H1 (cell line): ENCODE data around the gene RGL2. TPM values are rescaled to one million over a fixed set of nuclear protein-coding genes. Genes with fewer than 3 reads are reported as not detected.

Experiments
- CHD1 ChIP-seq: IDR thresholded peaks from 2 replicates; pipeline ENCODE4 v1.6.1; 2012; ENCODE audit warnings: low read depth, low read length, improper control_type of control experiment
- CHD7 ChIP-seq: fragments of 300-600 bp; sonication (generic); IDR thresholded peaks from 2 replicates; pipeline ENCODE4 v1.7.1; 2012; ENCODE audit warnings: low read length, moderate library complexity, mild to moderate bottlenecking, inconsistent platforms; ENCODE audit not compliant: insufficient replicate concordance
- EP300 ChIP-seq, 2 experiments: IDR thresholded peaks; 1 replicate in 1 of 2; 2 replicates in 1 of 2; pipeline ENCODE4 v1.6.1; 2011 to 2012; ENCODE audit warnings: low read depth in 2 of 2, low read length in 2 of 2, mild to moderate bottlenecking in 2 of 2, borderline replicate concordance in 1 of 2, inconsistent platforms in 1 of 2, moderate library complexity in 1 of 2
- JUN ChIP-seq: IDR thresholded peaks from 2 replicates; pipeline ENCODE4 v1.6.1; 2011; ENCODE audit warnings: low read depth, mild to moderate bottlenecking, improper control_type of control experiment, low read length
- KDM5A ChIP-seq: fragments of 200-600 bp; IDR thresholded peaks from 2 replicates; pipeline ENCODE4 v1.7.1; 2012; ENCODE audit warnings: mild to moderate bottlenecking, low read length, inconsistent platforms, mixed read lengths
- MAFK ChIP-seq: IDR thresholded peaks from 2 replicates; pipeline ENCODE4 v1.6.1; 2012; ENCODE audit warnings: low read depth, mild to moderate bottlenecking, improper control_type of control experiment, low read length
- SIX5 ChIP-seq: IDR thresholded peaks from 2 replicates; pipeline ENCODE4 v1.6.1; 2011; ENCODE audit warnings: mild to moderate bottlenecking, low read depth, low read length
- SP1 ChIP-seq: IDR thresholded peaks from 2 replicates; pipeline ENCODE4 v1.6.1; 2011; ENCODE audit warnings: low read depth, low read length
- SP4 ChIP-seq: IDR thresholded peaks from 2 replicates; pipeline ENCODE4 v1.6.1; 2012; ENCODE audit warnings: low read length, inconsistent platforms
- TBP ChIP-seq: IDR thresholded peaks from 2 replicates; pipeline ENCODE4 v1.6.1; 2011; ENCODE audit warnings: low read depth, low read length, improper control_type of control experiment
- TEAD4 ChIP-seq: IDR thresholded peaks from 2 replicates; pipeline ENCODE4 v1.6.1; 2012; ENCODE audit warnings: low read depth, low read length, inconsistent platforms, mixed read lengths
- polyA plus RNA-seq, 7 experiments: library from polyadenylated mRNA; depleted of rRNA in 3 of 7; stranded (reverse) in 5 of 7; unstranded in 2 of 7; fragments of >200 nt in 5 of 7; fragments of 200-250 nt in 2 of 7; gene quantifications; 1 replicate in 5 of 7; 2 replicates in 1 of 7; 4 replicates in 1 of 7; pipeline versions ENCODE4 v1.2.1 to v1.2.3, GENCODE V29; 2011 to 2013; ENCODE audit warnings: missing spikeins in 2 of 7, mixed read lengths in 2 of 7
- total RNA-seq: library from RNA; stranded (reverse); fragmentation: NEBNext Ultra II Directional; extraction: Animal tissue kit (Norgen Biotek cat#: 25700); gene quantifications from 2 replicates; pipeline ENCODE4 v1.2.1, GENCODE V29; 2021

RGL2 gene
- total and polyA plus RNA-seq, 2 of the 8 experiments (the other 6 are each of a cell fraction or from before 2014, with no cell fraction given): 58.1 to 80.3 TPM

DNA sequence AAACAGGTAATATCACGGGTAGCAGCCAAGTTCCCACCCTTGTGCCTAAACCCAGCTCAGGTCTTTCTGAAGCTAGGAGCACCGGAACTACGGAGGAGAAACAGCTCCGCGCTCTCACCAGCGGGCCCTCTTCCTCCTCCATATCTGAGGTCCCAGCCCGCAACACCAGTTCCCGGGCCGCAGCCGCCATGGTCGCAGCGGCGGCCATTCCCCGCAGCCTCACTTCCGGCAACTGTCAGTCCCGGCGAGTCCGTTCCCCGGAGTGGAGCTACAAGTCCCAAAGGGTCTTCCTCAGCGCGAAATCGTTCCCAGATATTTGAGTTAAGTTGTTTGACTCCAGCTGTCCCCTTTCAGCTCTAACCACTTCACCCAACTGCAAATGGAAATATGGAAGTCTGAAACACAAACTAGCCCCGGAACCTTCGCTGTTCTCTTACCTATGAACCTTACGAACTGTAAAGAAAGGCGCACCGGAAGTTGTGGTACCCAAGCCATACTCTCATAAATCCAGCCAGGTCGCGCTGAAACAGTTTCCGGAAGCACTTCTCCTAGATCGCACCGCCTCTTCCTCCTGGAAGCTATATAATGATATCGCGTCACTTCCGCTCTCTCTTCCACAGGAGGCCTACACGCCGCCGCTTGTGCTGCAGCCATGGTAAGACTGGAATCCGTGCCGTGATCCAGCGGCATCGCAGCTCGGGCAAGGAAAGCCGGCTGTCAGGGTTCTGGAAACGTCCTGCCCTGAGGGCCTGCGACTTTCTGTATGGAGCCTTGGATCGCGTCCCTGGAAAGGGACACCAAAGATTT is 27.1 kb downstream of the RGL2 start, which contains the start of the genes RPS18 and VPS52 (continued):
- TF ChIP-seq EP300 (IDR thresholded peaks at IDR 0.05; ENCODE audit: borderline replicate concordance in 1 of 2, low read depth in 2 of 2, low read length in 2 of 2): no peak
- TF ChIP-seq JUN: no peak
- no peak for TF ChIP-seq TEAD4
- peak; percentile 54; the same call in 1 of the 2 replicates for TF ChIP-seq SP1
- TF ChIP-seq SIX5: 0 out of 2 replicates have a peak, but pooled peaks have one; percentile 18
- no peak for TF ChIP-seq CHD1
- peak; percentile 94 for TF ChIP-seq KDM5A
- TF ChIP-seq CHD7: no peak
- no peak for TF ChIP-seq MAFK
- 0 out of 2 replicates have a peak, but pooled peaks have one; percentile 93 for TF ChIP-seq SP4
- peak; percentile 97 for TF ChIP-seq TBP
